EL (cell line): ENCODE measurements around the gene TLX3.

Source experiments
- DNase-seq: peaks from one replicate; pipeline ENCODE4 v3.0.0-alpha.2; 2016

The TLX3 gene

GRCh38 chr5:171306781-171307591 is 2.1 kb upstream of the TLX3 start:
- no peak for DNase-seq

- no peak for DNase-seq
Observed at GRCh38 chr5:171307789-171308452, 1.1 kb upstream of the TLX3 start.

- DNase-seq = no peak
Observed at GRCh38 chr5:171309276-171310211, 496 bp downstream of the TLX3 start.

- no peak for DNase-seq
Observed at GRCh38 chr5:171310212-171310818, 1.3 kb downstream of the TLX3 start.

- no peak for DNase-seq
Observed at GRCh38 chr5:171310819-171311321, 1.8 kb downstream of the TLX3 start.

GRCh38 chr5:171311322-171312077 is 2.5 kb downstream of the TLX3 start:
- no peak for DNase-seq

GRCh38 chr5:171312129-171312974 is 3.3 kb downstream of the TLX3 start:
- no peak for DNase-seq

GRCh38 chr5:171313481-171314206 is 4.6 kb downstream of the TLX3 start:
- DNase-seq = no peak

GRCh38 chr5:171314728-171315385 is 5.8 kb downstream of the TLX3 start:
- DNase-seq = no peak

- no peak for DNase-seq
Observed at GRCh38 chr5:171315386-171315891, 6.4 kb downstream of the TLX3 start.

- DNase-seq = no peak
Observed at GRCh38 chr5:171315925-171316257, 6.8 kb downstream of the TLX3 start.

GRCh38 chr5:171316258-171317121 is 7.4 kb downstream of the TLX3 start:
- DNase-seq = no peak

GRCh38 chr5:171317230-171317629 is 8.2 kb downstream of the TLX3 start:
- DNase-seq = no peak

- no peak for DNase-seq
Observed at GRCh38 chr5:171318026-171318425, 9.0 kb downstream of the TLX3 start.

- no peak for DNase-seq
Observed at GRCh38 chr5:171321447-171321846, 12.4 kb downstream of the TLX3 start.

GRCh38 chr5:171322527-171322926 is 13.5 kb downstream of the TLX3 start:
- no peak for DNase-seq

GRCh38 chr5:171323007-171323406 is 14.0 kb downstream of the TLX3 start:
- no peak for DNase-seq

GRCh38 chr5:171323806-171324632 is 15.0 kb downstream of the TLX3 start:
- DNase-seq = no peak
